Esophagus squamous epithelium (tissue), 5 donors: ENCODE results near the gene CUEDC2. TPM values are rescaled to one million over a fixed set of nuclear protein-coding genes. Genes with fewer than 3 reads are reported as not detected.
A peak's percentile ranks its signal among the peaks of the same experiment; 100 is the strongest.

ENCODE experiments used
- DNase-seq: peaks from one replicate; lab custom pipeline; 2025; lab: John Stamatoyannopoulos, UW
- H3K27ac ChIP-seq, 4 donors: fragments of 200-600 bp; sonication (generic); one replicate each; pipeline ENCODE4 v1.5.1; 2016 to 2019; ENCODE audit warnings: mild to moderate bottlenecking in 1 of 4
- H3K27me3 ChIP-seq, 4 donors: fragments of 200-600 bp; sonication (generic); 1 replicate in 3 of 4; 2 replicates in 1 of 4; pipeline versions ENCODE4 v1.5.1 to v1.6.0; 2017 to 2021; ENCODE audit warnings: antibody characterized with exemption in 1 of 4
- H3K36me3 ChIP-seq, 3 donors: fragments of 200-600 bp; sonication (generic); one replicate each; pipeline ENCODE4 v1.5.1; 2016 to 2019
- H3K4me1 ChIP-seq, 3 donors: fragments of 200-600 bp; sonication (generic); one replicate each; pipeline ENCODE4 v1.5.1; 2017 to 2019
- H3K4me3 ChIP-seq, 4 donors: fragments of 200-600 bp; sonication (generic); 1 replicate in 3 of 4; 2 replicates in 1 of 4; pipeline ENCODE4 v1.5.1; 2016 to 2019; ENCODE audit warnings: mild to moderate bottlenecking in 2 of 4, moderate library complexity in 1 of 4
- H3K9me3 ChIP-seq, 3 donors: fragments of 200-600 bp; sonication (generic); one replicate each; pipeline ENCODE4 v1.5.1; 2016 to 2019
- POLR2A ChIP-seq, 4 donors: fragments of 450-650 bp; IDR thresholded peaks; one replicate each; pipeline ENCODE4 v1.6.1; 2017; ENCODE audit warnings: antibody characterized with exemption in 4 of 4, mild to moderate bottlenecking in 4 of 4, moderate library complexity in 3 of 4
- WGBS, 2 donors: methylation state at CpG; one replicate each; pipeline ENCODE4 v1.1.5; 2018; 5-methylcytosine and 5-hydroxymethylcytosine counted together
- intact Hi-C: fragments of 100-400 bp; cut with DNase I; formaldehyde crosslinking; loops from one replicate; pipeline ENCODE4 v1.15.0; 2022
- total RNA-seq, 4 donors: library from RNA; depleted of rRNA; stranded (reverse); fragments of >200 nt; gene quantifications; one replicate each; pipeline ENCODE4 v1.1.0, GENCODE V29; 2016
- TF ChIP-seq, protein P1 (sequence below), 6 experiments: fragments of 450-650 bp in 4 of 6; fragments of 200-600 bp in 2 of 6; sonication (generic) in 2 of 6; IDR thresholded peaks; one replicate each; pipeline ENCODE4 v1.5.1; 2016 to 2019; ENCODE audit warnings: antibody characterized with exemption in 6 of 6, mild to moderate bottlenecking in 4 of 6, moderate library complexity in 4 of 6
- donor health status: DM: yes; HTN: yes; CAD: no.

CUEDC2 gene
- total RNA-seq, 4 donors from 2014 or later, result 16.6 to 37.6 (median 27.0) TPM

DNA sequence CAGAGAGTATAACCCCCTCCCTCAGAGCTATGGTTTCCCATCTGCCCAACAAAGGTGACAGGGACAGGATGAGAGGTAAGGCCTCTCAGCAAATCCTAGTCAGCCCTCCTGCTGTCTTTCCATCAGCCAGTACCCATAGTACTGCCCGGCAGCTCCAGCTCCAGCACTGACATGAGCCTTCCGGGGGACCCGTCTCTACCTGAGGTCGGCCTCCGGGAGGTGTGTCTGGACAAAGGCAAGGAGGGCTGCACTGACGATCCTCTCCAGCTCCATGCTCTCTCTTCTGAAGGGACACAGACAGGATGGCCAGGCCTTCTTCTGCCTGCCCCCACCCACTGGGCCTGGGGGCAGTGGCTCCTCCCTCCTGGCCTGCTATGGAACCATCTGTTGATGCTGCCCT, 7.5 kb downstream of the CUEDC2 start:
- TF ChIP-seq POLR2A (IDR thresholded peaks at IDR 0.05), result no peak
- TF ChIP-seq, protein P1, sequence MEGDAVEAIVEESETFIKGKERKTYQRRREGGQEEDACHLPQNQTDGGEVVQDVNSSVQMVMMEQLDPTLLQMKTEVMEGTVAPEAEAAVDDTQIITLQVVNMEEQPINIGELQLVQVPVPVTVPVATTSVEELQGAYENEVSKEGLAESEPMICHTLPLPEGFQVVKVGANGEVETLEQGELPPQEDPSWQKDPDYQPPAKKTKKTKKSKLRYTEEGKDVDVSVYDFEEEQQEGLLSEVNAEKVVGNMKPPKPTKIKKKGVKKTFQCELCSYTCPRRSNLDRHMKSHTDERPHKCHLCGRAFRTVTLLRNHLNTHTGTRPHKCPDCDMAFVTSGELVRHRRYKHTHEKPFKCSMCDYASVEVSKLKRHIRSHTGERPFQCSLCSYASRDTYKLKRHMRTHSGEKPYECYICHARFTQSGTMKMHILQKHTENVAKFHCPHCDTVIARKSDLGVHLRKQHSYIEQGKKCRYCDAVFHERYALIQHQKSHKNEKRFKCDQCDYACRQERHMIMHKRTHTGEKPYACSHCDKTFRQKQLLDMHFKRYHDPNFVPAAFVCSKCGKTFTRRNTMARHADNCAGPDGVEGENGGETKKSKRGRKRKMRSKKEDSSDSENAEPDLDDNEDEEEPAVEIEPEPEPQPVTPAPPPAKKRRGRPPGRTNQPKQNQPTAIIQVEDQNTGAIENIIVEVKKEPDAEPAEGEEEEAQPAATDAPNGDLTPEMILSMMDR (IDR thresholded peaks at IDR 0.05), result no peak
- intact Hi-C loops, result no loop called here
- no peak overlapping the region for H3K27ac ChIP-seq
- H3K4me3 ChIP-seq, result no peak overlapping the region
- H3K9me3 ChIP-seq, result no peaks in the 10 kb centered on the region
- H3K36me3 ChIP-seq, result peaks cover 5 to 24% (median 9%) of the 10 kb centered on the region in 3 donors
- no peak for DNase-seq
- H3K27me3 ChIP-seq, result no peaks in the 10 kb centered on the region
- peaks cover 18 to 38% (median 21%) of the 10 kb centered on the region in 3 donors for H3K4me1 ChIP-seq
- WGBS, 2 donors, result 50 to 88% methylated on average over 1 to 4 of the region's 6 CpGs

DNA sequence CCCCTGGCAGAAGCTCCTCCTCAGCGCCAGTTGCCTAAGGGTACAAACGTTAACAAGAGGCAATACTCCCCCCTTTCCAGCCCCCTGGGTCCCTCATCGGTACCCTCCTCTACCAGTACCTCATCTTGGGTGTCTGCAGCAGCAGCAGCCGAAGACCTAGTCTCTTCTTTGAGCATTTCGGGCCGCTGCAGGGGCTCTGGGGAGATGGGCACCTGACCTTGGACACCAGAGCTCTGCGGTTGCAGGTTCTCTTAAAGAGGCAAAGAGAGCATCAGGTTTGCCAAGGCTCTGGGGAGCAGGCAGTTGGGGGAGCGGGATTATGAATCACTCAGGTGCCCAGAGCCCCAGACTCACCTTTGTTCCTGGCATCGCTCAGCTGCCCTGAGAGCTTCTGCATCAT, 8.2 kb downstream of the CUEDC2 start:
- Histone ChIP-seq H3K4me1 (peaks cover 26 to 46% (median 29%) of the 10 kb centered on the region in 3 donors), H3K9me3 (no peaks in the 10 kb centered on the region), H3K36me3 (peaks cover 5 to 24% (median 9%) of the 10 kb centered on the region in 3 donors), H3K4me3 (no peak overlapping the region), H3K27me3 (peaks cover 0 to 4% (median 0%) of the 10 kb centered on the region in 4 donors), H3K27ac (no peak overlapping the region)
- no peak for TF ChIP-seq POLR2A (IDR thresholded peaks at IDR 0.05)
- intact Hi-C loops, result no loop called here
- no peak for DNase-seq
- whole genome bisulfite sequencing, 2 donors, result 80% methylated on average over 2 of the region's 9 CpGs; no CpG with 5 or more reads in 1 of the 2 donors

DNA sequence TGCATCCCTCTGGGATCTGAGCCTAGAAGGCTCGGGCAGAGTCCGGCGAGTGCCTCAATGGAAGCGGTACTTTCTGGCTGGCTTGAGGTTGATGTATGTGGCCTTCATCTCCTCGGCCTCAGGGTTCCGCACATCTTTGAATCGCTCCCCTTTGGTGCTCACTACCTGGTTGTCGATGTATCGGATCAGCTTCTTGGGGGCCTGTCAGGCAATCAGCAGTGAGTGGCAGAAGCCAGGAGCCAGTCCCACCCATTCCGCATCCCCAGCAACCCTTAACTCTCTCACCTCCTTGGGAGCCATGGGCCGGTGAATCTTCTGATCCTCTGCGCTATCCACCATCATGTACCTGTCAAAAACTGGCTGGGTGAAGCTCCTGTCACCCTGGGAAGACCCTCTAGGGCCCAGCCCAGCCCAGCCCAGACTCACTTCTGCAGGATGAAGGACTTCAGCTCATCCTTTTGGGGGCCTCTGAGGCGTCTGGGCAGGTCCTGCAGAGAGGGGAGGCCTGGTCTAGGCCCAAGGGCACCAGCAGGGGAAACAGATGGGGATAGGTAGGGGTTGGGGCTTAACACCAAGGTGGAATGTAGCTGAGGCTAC, 8.9 kb downstream of the CUEDC2 start:
- peaks cover 29 to 53% (median 32%) of the 10 kb centered on the region in 3 donors for H3K4me1 ChIP-seq
- peaks cover 5 to 24% (median 9%) of the 10 kb centered on the region in 3 donors for H3K36me3 ChIP-seq
- peaks cover 0 to 11% (median 0%) of the 10 kb centered on the region in 4 donors for H3K27me3 ChIP-seq
- no peak for DNase-seq
- intact Hi-C loops, result no loop called here
- 93 to 97% methylated on average over 8 of the region's 13 CpGs for WGBS, 2 donors
- peak overlapping the region in 3 of 4 donors; percentile 95 to 96 (median 95) for H3K27ac ChIP-seq
- no peaks in the 10 kb centered on the region for H3K9me3 ChIP-seq
- TF ChIP-seq POLR2A (IDR thresholded peaks at IDR 0.05), result no peak
- TF ChIP-seq, protein P1 (IDR thresholded peaks at IDR 0.05), result no peak
- peak overlapping the region in 1 of 4 donors; percentile 89 for H3K4me3 ChIP-seq

DNA sequence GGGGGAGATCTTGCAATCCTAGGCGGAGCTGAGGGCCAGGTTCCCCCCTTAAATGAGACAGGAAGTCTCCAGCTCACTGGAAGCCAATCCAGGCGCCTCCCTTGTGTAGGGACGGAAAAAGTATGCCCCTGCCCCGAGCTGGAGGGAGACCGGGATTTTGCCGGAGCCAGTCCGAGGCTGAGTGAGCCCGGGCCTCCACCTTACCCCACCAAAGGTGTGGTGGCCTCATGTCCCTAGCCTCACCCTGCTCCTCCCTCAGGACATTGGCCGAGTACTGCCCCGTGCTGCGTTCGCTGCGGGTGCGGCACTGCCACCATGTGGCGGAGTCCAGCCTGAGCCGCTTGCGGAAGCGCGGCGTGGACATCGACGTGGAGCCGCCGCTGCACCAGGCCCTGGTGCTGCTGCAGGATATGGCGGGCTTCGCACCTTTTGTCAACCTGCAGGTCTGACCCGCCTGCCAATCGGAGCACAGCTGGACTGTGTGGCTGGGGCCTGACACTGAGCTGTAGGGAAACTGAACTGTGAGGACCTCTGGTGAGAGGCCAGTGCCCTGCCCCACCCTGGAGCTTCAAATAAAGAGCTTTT, 9.7 kb downstream of the CUEDC2 start:
- intact Hi-C loops, result no loop called here
- H3K36me3 ChIP-seq, result peaks cover 5 to 24% (median 9%) of the 10 kb centered on the region in 3 donors
- peaks cover 29 to 50% (median 32%) of the 10 kb centered on the region in 3 donors for H3K4me1 ChIP-seq
- no peak for DNase-seq
- H3K27me3 ChIP-seq, result peaks cover 0 to 18% (median 0%) of the 10 kb centered on the region in 4 donors
- peak overlapping the region; percentile 87 to 96 (median 95) for H3K27ac ChIP-seq
- peak overlapping the region; percentile 66 to 97 (median 92) for H3K4me3 ChIP-seq
- 0 to 21% methylated on average over 1 to 9 of the region's 28 CpGs for WGBS, 2 donors
- no peaks in the 10 kb centered on the region for H3K9me3 ChIP-seq
- peak in 1 of 4 donors; percentile 11 for TF ChIP-seq POLR2A (IDR thresholded peaks at IDR 0.05)
- TF ChIP-seq, protein P1 (IDR thresholded peaks at IDR 0.05), result peak; percentile 66 to 80 (median 77)

DNA sequence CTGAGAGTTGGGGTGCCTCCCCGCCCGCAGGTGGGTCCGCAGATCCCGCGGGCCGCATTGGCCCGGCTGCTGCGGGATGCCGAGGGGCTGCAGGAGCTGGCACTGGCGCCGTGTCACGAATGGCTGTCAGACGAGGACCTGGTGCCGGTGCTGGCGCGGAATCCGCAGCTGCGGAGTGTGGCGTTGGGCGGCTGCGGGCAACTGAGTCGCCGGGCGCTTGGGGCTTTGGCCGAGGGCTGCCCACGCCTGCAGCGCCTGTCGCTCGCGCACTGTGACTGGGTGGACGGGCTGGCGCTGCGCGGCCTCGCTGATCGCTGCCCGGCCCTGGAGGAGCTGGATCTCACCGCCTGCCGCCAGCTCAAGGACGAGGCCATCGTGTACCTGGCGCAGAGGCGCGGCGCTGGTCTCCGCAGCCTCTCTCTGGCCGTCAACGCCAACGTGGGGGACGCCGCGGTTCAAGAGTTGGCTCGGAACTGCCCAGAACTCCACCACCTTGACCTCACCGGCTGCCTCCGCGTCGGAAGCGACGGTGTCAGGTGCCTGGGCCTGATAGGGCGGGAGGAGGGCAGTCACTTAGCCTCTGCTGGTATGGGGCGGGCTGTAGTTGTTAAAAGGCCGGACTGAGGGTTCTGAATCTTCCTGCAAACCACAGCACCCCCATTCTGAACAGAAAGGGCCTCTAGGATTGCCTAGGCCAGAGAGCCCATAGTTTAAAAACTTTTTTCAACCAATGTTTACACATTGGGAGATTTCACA, 10.4 kb downstream of the CUEDC2 start:
- no peaks in the 10 kb centered on the region for H3K9me3 ChIP-seq
- WGBS, 2 donors, result 0 to 4% methylated on average over 5 to 10 of the region's 62 CpGs
- H3K4me1 ChIP-seq, result peaks cover 29 to 50% (median 32%) of the 10 kb centered on the region in 3 donors
- H3K4me3 ChIP-seq, result peak overlapping the region; percentile 66 to 97 (median 92)
- intact Hi-C loops, result no loop called here
- H3K27me3 ChIP-seq, result peaks cover 0 to 25% (median 0%) of the 10 kb centered on the region in 4 donors
- peaks cover 5 to 24% (median 9%) of the 10 kb centered on the region in 3 donors for H3K36me3 ChIP-seq
- TF ChIP-seq, protein P1 (IDR thresholded peaks at IDR 0.05), result no peak
- TF ChIP-seq POLR2A (IDR thresholded peaks at IDR 0.05), result peak in 2 of 4 donors; percentile 8 to 24
- H3K27ac ChIP-seq, result peak overlapping the region; percentile 87 to 96 (median 95)
- no peak for DNase-seq
